NCI-H82 treated with DMSO at 0.1 percent for 48 hours (cell line): ENCODE results near the gene ACSL3.
"Not testable (repeated sequence)": the region's sequence is repeated elsewhere in the genome, so short reads cannot be mapped to it uniquely, and the experiment has no call there.

Source experiments
- DNase-seq: peaks from one replicate; lab custom pipeline; 2025; ENCODE audit not compliant: unreplicated experiment; lab: John Stamatoyannopoulos, UW

ACSL3 gene

DNA sequence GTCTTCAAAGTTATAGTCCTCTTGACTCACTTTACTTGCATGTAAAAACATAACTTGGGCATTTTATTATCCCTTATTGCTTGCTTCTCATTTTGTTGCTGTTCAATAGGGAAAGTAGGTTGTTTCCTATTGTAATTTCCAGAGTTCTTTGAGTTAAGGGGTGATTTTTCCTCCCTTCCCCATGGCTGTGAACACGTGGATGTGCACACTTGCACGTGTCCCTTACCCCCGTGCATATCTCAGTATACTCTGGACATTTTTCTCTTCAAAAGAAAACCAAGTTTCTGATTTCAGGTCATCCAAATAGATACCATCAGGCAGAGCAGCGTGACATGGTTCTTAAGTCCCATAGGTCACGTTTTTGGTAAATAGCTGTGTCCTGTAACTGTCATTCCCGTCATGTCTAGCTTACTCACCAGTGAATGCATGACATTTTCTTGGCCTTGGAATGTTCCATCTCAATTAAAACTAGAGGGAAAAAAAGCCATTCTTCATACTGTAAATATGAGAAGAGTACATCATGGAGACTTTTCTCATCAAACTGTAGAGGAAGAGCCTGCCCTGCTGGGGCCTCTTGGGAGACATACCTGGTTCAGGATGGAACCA is 107.8 kb downstream of the ACSL3 start:
- DNase-seq = no peak

DNA sequence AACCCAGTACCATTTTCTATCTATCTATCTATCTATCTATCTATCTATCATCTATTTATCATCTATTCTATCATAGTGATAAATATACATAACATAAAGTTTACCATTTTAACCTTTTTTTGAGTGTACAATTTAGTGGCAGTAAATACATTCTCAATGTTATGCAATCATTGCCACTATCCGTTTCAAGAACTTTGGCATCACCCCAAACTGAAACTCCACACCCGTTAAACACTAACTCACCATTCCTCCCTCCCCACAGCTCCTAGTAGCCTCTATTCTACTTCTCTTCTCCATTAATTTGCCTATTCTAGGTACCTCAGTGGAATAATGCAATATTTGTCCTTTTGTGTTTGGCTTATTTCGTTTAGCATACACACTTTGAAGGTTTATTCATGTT is 108.7 kb downstream of the ACSL3 start:
- no peak for DNase-seq

DNA sequence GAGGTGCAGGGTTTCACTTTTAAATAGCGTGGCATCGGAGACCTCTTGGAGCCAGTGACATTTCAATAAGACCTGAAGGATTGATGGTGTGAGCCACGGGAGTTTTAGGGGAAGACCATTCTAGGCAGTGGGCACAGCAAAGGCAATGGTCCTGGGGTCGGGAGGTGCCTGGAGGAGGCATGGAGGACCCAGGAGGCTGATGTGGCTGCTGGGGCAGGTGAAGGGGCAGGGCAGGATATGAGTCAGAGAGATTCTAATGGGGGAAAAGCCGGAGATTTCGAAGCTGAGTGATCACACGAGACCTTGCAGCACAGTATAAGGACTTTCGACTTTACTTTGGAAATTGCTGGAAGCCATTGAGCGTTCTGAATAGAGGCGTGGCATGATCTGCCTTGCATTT is 111.6 kb downstream of the ACSL3 start:
- no peak for DNase-seq

DNA sequence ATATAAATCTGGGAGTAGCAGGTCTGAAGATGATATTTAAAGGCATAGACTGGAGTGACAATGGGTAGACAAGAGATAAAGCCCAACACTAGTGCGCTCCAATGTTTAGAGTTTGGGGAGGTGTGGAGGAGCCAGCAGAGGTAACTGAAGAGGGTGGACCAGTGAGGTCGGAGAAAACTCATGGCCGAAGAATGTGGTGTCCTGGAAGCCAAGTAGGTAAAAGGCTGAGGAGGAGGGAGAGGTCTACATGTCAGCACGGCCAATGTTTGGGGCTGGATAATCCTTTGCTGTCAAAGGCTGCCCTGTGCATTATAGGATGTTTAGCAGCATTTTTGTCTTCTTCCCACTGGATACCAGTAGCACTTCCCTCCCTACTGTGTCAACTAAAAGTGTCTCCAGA is 112.4 kb downstream of the ACSL3 start:
- no peak for DNase-seq

DNA sequence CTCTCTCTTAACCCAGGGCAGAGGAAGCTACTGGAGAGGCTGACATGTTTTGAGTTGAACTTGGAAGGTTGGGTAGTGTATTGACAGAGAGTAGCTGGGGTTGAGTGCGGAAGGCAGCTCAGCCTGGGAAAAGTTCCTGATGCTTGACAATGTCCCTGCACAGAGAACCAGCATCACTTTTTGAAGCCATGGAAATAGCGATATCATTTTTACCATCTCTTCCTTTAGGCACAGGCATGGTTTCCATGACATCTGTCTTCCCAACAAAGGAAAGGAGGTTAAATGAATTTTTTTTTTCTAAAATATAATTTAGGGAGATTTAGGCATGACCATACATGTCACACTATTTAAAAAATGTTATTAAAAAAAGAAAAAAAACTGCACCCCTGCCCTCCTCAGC is 112.9 kb downstream of the ACSL3 start:
- DNase-seq = no peak

DNA sequence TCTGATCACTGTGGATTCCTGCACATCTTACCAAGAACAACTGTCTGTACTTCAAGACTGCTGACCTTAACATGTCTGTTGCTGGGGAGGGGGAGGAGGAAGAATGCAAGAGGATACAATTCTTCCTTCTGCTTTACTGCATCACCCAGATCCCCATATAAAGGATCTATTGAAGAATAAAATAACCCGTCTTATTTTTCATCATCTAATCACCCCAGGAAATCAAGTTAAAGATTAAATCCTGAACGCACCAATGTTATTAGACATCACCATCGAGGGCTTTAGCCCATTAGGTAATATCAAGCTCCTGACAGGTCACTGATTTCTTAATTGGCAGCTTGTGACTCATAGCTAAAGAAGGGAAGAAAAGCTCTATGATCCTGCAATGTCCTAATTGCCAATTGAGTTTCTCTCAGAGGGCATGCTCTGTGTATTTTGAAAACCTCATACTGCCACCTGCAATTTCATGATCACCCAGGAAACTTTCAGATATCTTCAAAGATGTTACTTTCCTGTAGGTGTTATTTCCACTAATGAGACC is 115.8 kb downstream of the ACSL3 start:
- no peak for DNase-seq

DNA sequence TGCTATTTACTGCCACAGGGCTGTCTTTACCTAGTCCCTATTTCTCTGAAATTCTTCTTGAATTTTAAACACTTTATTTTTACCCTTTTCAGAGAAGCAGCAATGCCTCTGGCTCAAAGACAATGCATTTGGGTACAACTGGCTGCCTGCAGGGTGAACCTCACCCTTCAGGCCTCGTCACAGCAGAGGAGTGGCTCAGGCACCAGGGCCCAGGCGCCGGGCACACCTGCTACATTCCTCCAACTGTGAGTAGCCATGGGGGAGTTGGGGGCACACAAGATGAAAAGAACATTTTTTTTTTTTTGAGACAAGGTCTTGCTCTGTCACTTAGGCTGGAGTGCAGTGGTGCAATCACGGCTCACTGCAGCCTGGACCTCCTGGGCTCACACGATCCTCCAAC is 116.3 kb downstream of the ACSL3 start:
- no peak for DNase-seq

DNA sequence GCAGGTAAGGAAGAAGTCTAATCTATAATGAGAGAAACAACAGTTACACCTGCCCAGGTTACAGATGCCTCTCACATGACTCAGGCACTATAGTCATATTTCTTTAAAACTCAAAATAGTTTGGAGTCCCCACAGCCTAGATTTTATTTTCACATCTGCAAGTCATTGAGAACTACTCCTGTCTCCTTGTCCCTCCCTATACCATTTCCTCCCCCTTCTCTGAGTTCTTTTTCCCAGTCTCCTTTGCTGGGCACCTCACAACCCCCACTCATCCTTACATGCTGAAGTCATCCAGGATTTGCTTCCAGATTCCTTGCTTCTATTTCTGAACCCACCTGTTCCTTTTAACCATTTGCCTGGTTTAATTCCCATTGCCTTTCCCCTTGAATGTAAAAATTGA is 118.0 kb downstream of the ACSL3 start:
- no peak for DNase-seq

DNA sequence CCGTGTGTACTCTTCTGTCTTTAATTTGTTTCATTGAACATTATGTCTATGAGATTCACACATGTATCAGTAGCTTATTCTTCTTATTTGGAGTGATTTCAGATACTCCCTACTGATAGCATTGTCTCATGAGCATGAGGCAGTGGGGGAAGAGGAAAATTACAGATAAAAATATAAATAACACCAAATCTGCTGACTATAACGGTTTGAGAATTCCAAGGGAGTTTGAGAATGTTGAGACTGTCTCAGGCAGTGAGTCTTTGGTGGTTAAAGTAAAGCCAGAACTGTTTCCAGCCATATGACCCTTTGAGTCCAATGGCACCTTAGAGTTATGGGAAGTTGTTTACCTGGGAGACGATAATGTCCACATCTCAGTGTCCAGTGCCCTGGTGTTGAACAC is 118.6 kb downstream of the ACSL3 start:
- DNase-seq = no peak

DNA sequence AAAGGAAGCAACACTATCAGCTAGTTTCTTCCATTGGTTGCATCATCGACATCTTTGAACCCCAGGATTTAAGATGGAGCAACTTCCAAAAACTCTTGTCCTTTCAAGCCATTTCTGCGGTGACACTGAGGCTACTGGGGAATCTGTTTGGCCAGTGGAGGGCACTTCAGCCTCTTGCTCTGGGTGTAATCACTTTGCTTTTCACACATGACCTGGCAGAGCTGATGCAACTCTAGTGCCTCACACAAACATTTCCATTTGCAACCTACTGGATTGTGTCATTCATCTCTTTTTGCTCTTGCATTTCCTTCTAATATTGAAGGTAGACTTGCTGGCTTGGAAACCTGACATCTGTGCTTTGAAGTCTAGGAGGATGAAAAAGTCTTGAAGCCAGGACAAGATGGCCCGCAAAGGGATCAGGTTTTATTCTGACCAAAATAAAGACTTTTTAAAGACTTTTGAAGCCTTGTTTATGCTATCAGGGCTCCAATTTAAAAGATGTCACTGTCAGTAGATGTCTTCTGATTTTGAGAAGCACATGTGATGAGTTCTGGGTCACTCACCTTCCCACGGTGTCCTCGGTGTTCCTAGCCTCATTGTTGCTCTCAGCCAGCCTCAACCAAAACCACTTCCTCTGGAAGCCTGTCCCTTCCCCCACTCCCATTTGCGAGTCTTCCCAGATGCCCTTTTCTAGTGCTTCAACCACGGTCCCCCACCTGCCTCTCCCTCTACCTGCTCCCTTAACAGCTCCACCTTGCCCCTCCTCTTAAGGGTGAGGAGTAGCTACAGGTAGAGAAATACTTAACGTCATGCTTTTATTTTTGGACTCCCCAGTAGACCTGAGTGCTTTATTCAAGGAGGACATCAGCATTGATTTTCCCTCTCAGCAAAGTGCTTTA is 121.4 kb downstream of the ACSL3 start:
- peak; percentile 50 for DNase-seq

DNA sequence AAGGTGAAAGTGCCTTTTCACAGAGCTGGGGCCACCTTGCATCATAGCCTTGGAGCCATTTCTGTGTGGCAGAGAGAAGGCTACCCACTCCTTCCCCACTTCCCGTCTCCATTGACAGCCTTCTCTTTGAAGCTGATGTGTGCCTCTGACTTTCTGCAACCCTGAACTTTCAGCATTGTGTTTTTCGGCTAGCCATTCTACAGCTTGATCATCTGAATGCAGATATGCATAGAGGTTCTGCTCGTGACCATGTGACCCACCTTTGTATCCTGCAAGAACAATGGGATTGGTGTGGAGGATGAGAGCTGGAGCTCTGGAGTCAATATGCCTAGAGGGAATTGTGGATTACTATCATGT is 122.1 kb downstream of the ACSL3 start:
- no peak for DNase-seq

DNA sequence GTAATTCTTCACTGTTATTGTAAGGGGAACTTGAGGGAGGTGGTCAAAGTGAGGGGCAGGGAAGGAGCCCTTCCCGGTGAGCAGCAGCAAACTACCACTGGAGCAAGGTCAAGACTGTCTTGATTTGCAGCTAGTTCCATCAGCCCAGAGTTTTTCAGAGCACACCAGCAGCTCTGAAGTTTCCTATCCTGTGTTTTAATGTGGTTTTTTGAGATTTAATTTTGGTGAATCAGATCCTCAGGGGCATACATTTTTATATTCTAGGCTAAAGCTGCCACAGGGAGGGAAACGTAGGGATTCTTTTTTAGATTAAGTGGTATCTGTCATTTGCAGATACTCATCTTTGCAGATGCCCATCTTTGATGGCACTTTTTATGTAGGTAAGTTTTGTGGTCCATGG is 124.1 kb downstream of the ACSL3 start:
- DNase-seq = no peak

DNA sequence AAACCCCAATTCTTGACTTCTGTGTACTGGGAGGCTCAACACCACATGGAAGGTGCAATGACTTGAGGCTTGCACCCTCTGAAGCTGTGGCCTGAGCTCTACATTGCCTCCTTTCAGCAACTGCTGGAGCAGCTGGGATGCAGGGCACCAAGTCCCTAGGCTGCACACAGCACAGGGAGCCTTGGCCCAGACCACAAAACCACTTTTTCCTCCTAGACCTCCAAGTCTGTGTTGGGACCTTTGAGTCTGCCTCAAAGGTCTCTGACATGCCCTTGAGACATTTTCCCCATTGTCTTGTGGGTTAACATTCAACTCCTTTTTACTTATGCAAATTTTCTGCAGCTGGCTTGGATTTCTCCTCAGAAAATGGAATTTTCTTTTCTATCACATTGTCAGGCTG is 128.6 kb downstream of the ACSL3 start:
- no peak for DNase-seq

DNA sequence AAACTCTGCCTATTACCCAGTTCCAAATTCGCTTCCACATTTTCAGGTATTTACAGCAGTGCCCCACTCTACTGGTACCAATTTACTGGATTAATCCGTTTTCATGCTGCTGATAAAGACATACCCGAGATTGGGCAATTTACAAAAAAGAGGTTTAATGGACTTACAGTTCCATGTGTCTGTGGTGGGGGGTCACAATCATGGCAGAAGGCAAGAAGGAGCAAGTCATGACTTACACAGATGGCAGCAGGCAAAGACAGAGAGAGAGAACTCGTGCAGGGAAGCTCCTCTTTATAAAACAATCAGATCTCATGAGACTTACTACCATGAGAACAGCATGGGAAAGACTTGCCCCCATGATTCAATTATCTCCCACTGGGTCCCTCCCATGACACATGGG is 129.4 kb downstream of the ACSL3 start:
- not testable (repeated sequence) for DNase-seq

DNA sequence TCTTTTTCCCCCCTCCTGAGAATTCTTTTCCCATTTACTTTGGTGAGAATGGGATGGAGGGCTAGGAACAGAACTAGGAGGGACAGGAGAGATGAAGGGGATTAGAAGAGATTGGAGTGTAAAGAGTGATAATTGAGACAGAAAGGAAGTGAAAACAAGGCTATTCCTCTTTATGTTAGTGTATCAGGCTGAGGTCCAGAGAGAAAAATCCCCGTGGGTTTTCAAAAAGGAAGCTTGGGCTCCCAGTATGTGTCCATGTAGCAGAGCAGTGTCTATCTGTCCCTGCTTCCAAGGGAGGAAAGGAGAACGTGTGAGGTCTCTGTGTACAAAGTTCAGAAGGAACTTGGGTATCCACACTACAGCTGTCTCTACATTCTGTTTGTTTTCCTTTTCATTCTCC is 131.3 kb downstream of the ACSL3 start:
- no peak for DNase-seq
